NCI-H128 (cell line): Measurements from ENCODE around the gene ARFRP1.
"Not testable (repeated sequence)": the region's sequence is repeated elsewhere in the genome, so short reads cannot be mapped to it uniquely, and the experiment has no call there.

Experiments
- DNase-seq: peaks from one replicate; lab custom pipeline; 2025; ENCODE audit not compliant: unreplicated experiment; lab: John Stamatoyannopoulos, UW

ARFRP1 gene

DNA sequence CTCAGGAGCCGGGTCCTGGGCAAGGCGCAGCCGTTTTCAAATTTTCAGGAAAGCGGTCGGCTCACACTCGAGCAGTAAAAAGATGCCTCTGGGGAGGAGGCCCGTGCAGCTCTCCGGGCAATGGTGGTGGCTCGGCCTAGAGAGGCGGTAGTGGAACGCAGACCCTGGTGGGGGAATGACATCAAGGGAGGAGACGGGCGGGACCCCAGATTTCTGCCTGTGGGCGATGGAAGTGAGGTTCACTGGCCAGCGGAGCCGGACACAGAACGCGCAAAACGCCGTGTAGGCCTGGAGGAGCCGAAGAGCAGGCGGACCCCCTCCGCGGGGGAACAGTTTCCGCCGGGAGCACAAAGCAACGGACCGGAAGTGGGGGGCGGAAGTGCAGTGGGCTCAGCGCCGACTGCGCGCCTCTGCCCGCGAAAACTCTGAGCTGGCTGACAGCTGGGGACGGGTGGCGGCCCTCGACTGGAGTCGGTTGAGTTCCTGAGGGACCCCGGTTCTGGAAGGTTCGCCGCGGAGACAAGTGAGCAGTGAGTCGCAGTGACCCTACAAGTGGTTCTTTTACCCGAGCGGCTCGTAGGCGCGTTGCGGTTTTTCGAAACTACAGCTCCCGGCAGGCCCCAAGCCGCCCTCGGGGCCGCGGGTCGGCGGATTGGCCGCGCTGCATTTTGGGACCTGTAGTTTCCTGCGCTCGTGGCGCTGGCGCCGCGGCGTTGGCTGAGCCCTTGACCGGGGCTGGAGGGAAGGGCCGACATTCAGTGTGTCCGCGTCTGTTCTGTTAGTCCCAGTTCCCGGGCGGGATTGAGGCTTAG lies 49.6 kb downstream of the ARFRP1 start, which contains the start of gene RTEL1:
TSS of gene RTEL1 (plus strand) at position 376 of the 812 bp plus-strand sequence. CDS start 1,091 bp downstream, outside the sequence.
- DNase-seq: peak; percentile 75

DNA sequence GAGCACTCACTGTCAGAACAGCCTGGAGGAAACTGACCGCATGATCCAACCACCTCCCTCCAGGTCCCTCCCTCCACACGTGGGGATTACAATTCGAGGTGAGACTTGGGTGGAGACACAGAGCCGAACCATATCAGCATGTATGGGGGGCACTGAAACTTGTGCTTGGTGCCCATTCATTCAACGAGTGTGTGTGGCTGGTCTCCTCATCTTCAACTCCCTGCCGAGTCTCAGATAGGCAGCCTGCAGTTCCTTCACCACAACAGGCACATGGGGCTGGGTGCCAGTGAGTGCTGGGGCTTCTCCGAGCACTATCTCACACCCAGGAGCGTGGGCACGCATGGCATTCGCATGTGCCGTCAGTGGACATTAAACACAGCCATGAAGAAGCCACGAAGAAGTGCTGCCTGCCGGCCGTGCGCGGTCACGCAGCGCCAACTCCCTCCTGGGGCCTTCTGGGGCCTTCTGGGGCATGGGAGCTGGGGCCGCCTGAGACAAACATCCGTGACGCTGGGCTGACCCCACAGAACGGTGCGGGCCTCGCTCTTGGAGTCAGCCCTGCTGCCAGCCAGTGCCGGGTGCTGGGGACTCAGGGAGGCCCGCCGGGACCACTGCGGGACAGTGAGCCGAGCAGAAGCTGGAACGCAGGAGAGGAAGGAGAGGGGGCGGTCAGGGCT lies 50.4 kb downstream of the ARFRP1 start:
- no peak for DNase-seq

DNA sequence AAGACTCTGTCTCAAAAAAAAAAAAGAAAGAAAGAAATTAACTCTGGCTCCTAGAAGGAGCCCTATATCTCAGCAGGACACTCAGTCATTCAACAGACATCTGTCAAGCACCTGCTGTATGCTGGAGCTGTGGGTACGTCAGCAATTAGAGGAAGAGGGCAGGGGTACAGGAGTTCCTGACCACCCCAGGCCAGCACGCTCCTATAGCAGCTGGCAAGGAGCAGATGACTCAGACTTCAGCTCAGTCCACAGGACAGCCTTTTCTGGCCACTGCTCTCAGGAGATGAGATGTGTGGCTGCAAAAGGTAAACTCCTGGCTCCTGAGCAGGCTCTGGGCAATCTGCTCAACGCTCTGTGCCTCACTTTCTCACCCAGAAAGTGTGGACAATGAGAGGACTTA lies 51.3 kb downstream of the ARFRP1 start:
- no peak for DNase-seq

DNA sequence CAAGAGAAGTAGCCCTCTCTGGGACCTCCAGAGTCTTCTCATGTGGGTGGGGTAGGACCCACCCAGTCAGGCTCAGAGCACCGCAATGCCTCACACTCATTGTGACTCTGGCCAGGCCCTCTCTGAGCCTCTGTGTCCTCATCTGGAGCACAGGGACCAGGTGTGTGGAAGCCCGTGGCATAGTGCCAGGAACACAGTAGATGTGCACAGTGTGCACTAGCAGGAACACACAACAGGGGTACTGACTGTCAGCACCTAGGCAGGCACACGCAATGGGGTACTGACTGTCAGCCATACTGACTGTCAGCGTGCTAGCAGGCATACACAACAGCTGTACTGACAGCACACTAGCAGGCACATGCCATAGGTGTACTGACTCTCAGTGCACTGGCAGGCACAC lies 52.5 kb downstream of the ARFRP1 start:
- no peak for DNase-seq

DNA sequence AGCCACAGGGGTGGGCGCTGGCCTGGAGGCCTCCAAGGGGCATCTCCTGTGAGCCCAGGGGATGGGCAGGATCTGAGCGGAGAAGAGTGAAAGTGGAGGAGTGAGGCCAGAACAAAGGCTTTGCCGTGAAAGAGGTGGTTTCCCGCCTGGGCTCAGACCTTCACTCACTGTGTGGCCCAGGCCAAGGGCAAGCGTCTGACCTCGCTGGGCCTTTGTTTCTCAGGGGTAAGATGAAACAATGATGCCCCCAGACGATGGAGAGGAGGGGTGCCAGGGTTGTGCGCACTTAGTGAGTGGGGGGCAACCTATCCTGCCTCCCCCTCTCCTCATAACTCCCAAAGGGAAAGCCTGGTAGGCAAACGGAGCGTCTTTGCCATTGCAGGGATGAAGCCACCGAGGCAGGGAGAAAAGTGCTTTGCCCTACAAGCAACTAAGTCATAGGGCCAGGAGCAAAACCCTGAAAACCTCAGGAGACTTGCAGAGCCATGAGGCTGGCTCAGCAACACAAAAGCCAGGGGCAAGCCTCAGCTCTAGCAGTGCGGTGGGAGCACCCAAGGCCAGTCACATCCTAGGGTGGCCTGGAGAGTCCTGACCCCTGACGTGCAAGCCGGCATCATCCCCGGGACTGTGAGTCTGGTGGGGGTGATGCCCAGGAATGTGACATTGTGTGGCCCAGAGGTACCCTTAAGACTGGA lies 53.7 kb downstream of the ARFRP1 start:
- no peak for DNase-seq

DNA sequence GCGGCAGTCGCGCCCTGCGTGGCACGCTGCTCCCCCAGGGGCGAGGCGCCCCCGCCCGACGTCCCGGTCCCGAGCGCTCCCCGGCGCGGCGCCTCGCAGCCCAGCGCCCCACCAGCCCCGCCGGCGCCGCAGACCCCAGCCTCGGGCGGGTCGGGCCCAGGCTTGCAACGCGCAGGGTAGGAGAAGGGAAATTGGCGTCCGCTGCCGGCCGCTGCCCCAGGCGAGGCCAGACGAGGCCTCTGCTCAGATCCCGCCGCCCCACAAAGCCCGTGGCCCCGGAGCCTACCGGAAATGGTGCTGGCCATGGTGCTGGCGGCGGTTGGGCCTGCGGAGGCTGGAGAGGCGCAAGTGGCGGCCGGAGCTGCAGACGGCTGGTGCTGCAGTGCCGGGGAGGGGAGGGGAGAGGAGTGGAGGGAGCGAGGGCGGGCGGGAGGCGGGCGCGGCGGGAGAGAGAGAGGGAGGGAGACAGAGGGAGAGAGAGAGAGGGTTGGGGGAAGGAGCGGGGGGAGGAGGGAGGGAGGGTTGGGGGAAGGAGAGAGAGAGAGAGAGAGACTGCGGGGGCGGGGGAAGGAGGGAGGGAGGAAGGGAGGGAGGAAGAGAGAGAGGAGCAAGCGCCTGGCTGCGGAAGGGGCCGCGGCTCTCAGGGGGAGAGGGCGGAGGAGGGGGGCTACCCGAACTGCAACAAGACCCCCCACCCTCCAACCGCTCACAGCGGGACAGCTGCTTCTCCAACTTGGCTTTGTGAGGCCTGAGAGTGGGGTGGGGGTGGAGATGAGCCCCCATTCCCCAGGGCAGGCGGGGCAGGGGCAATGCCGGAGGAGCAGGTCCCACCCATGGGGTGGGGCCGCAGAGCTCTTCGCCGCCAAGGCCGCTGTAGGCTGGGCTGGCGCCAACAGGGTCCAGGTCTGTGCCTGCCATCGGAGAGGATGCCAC lies 54.5 kb downstream of the ARFRP1 start, which contains the start of gene STMN3:
TSS of gene STMN3 (minus strand) at position 384 of the 933 bp plus-strand sequence. CDS start at position 305, 79 bp downstream.
- DNase-seq: peak; percentile 71

DNA sequence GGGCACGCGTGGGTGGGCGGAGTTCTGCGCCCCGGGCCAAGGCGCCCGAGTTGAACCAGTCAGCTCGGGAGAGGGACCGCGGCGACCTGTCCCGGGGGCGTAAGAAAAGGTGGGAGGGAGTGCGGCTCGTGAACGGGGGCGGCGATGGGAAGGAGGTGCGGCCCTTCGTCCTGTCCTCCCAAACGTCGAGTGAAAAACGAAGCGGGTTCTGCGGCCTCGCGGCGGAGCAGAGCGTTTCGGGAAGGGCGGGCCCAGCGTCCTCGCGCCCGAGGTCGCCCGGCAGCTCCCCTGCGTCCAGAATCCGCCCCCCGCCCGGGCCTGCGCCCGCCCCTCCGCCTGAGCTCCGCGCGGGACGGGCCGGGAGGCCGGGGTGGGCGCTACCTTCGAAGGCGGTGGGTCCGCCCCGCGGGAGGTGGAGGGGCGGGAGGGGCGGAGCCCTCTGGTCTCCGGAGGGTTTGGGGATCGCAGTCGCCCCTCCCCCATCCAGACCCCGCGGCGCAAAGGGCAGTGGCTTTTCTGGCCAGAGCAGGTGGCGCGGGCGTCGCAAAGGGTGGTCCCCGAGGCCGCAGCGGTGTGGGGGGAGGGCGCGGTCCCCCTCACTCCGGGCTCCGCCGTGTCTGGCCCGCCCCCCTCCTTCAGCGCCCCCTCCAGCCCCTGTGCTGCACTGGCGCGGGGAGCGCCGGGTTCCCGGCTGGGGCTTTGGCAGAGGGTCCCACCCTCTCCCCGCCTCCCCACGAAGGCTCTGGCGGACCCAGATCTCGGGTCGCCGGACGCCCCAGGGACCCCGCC lies 55.4 kb downstream of the ARFRP1 start:
- DNase-seq: no peak

DNA sequence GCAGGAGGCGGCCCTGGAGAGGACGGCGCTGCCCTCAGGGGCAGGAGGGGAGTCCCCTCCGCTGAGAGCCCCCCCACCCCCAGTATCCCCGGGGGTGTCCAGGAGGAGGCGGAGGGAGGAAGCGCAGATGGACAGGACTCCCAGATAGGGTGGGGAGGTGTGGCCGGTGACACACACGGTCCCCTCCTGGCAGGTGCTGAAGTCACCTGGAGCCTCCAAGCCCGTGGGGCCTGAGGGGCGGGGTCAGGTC lies 55.9 kb downstream of the ARFRP1 start:
- DNase-seq: no peak

DNA sequence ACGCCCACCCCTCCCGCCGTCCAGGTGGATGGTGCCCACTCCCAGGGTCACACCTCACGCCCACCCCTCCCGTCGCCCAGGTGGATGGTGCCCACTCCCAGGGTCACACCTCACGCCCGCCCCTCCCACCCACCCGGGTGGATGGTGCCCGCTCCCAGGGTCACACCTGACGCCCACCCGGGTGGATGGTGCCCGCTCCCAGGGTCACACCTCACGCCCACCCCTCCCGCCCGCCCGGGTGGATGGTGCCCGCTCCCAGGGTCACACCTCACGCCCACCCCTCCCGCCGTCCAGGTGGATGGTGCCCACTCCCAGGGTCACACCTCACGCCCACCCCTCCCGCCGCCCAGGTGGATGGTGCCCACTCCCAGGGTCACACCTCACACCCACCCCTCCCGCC lies 57.3 kb downstream of the ARFRP1 start:
- DNase-seq: not testable (repeated sequence)

DNA sequence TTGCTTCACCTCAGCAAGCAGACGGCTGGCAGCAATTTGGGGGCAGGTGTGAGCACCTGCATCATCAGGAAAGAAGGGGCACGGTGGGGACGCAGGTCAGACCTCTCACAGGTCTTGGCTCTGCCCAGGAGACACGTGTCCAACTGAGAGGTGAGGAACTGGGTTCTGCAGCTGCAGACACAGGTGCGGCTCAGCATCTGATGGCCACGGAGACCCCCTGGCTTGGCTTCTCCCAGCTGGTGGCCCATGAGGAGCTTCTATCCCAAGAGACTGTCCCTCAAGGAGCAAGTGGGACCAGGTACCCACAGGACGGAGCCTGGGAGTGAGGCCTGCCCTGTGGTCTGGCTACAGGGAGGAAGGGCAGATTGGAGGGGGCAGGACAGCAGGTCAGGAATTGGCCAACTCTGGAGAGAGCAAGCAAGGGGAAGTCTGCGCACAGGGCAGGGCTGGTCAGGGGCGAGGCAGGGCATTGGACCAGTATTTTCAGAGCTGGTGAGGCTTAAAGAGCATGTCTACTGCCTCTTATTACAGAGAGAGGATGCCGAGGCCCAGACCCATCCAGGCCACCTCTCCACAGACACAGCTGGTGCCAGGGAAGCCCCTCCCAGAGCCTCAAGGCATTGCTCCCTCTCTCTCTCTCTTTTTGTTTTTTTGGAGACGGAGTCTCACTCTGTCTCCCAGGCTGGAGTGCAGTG lies 58.7 kb downstream of the ARFRP1 start:
- no peak for DNase-seq
